Transverse colon (tissue), 4 donors: Measurements from ENCODE around the gene RTP2. TPM values are rescaled to one million over a fixed set of nuclear protein-coding genes. Genes with fewer than 3 reads are reported as not detected.
"Not testable (repeated sequence)": the region's sequence is repeated elsewhere in the genome, so short reads cannot be mapped to it uniquely, and the experiment has no call there.

ENCODE experiments used
- DNase-seq: peaks from one replicate; pipeline ENCODE4 v3.0.0-alpha.2; 2019
- H3K27ac ChIP-seq, 4 donors: fragments of 200-600 bp; sonication (generic); 2 replicates each; pipeline ENCODE4 v1.5.1; 2016 to 2018; ENCODE audit warnings: inconsistent platforms in 4 of 4
- H3K27me3 ChIP-seq: fragments of 200-600 bp; sonication (generic); 2 replicates; pipeline ENCODE4 v1.5.1; 2017; ENCODE audit warnings: inconsistent platforms
- H3K36me3 ChIP-seq, 4 donors: fragments of 200-600 bp; sonication (generic); 2 replicates each; pipeline ENCODE4 v1.5.1; 2017 to 2019; ENCODE audit warnings: inconsistent platforms in 4 of 4
- H3K4me1 ChIP-seq, 4 donors: fragments of 200-600 bp; sonication (generic); 2 replicates each; pipeline ENCODE4 v1.5.1; 2017 to 2020; ENCODE audit warnings: inconsistent platforms in 4 of 4
- H3K4me3 ChIP-seq, 4 donors: fragments of 200-600 bp; sonication (generic); 1 replicate in 1 of 4; 2 replicates in 3 of 4; pipeline versions ENCODE4 v1.5.1 to v1.6.1; 2017 to 2019; ENCODE audit warnings: inconsistent platforms in 4 of 4
- H3K9me3 ChIP-seq, 2 donors: fragments of 200-600 bp; sonication (generic); 2 replicates each; pipeline ENCODE4 v1.5.1; 2017 to 2019; ENCODE audit warnings: inconsistent platforms in 2 of 2
- CTCF ChIP-seq, 5 experiments: fragments of 200-600 bp in 3 of 5; fragments of 450-650 bp in 2 of 5; sonication (generic) in 3 of 5; IDR thresholded peaks; 1 replicate in 2 of 5; 2 replicates in 3 of 5; pipeline ENCODE4 v1.5.1; 2016 to 2017; ENCODE audit warnings: antibody characterized with exemption in 5 of 5, inconsistent platforms in 3 of 5, mild to moderate bottlenecking in 2 of 5, moderate library complexity in 1 of 5
- EP300 ChIP-seq: sonication (generic); formaldehyde crosslinking; IDR thresholded peaks from one replicate; pipeline ENCODE4 v1.6.1; 2017; ENCODE audit warnings: antibody characterized with exemption, low read depth
- POLR2AphosphoS5 ChIP-seq, 3 donors: sonication (generic); formaldehyde crosslinking; IDR thresholded peaks; one replicate each; pipeline ENCODE4 v1.6.1; 2016; ENCODE audit warnings: antibody characterized with exemption in 3 of 3
- WGBS, 2 donors: methylation state at CpG; one replicate each; pipeline ENCODE4 v1.1.5; 2018; ENCODE audit warnings: low coverage in 1 of 2; 5-methylcytosine and 5-hydroxymethylcytosine counted together
- in situ Hi-C, 4 donors: fragments of 200-750 bp; cut with MboI; loops; one replicate each; pipeline versions ENCODE4 v1.15.0 to v1.15.1; 2017; ENCODE audit warnings: low sequenced_read_pairs in 3 of 4, low pct_ligation_motif_present in 1 of 4, low pct_unique_long_range_greater_than_20kb in 1 of 4
- intact Hi-C: fragments of 100-400 bp; cut with DNase I; formaldehyde crosslinking; loops from one replicate; pipeline ENCODE4 v1.15.1; 2023; ENCODE audit warnings: low total_unique reads
- total RNA-seq, 4 donors: library from RNA; depleted of rRNA; stranded (reverse); fragments of >200 nt; gene quantifications; one replicate each; pipeline ENCODE4 v1.1.0, GENCODE V29; 2016

The RTP2 gene
- total RNA-seq, 4 donors from 2014 or later: not detected

GRCh38 chr3:187684444-187684843 lies 17.9 kb downstream of the RTP2 start:
- TF ChIP-seq CTCF (IDR thresholded peaks at IDR 0.05): no peak
- H3K36me3 ChIP-seq: no peaks in the 10 kb centered on the region
- H3K27ac ChIP-seq: no peak overlapping the region
- peaks cover 0 to under 1% (median 0%) of the 10 kb centered on the region in 4 donors for H3K4me1 ChIP-seq
- H3K9me3 ChIP-seq: peaks cover 0 to 8% of the 10 kb centered on the region in 2 donors
- in situ Hi-C loops (loop anchor here in 1 of 4 donors (10.0 kb wide), 1 partner anchor 460 kb away; no protein-coding TSS in a partner anchor), intact Hi-C loops (loop anchor here (5.0 kb wide), 1 partner anchor 462 kb away; no protein-coding TSS in a partner anchor)
- 80 to 94% methylated on average over 1 of the region's 1 CpG for WGBS, 2 donors
- H3K27me3 ChIP-seq: peaks cover 6% of the 10 kb centered on the region
- H3K4me3 ChIP-seq: no peak overlapping the region
- DNase-seq: no peak

- in situ Hi-C loops (loop anchor here in 1 of 4 donors (10.0 kb wide), 1 partner anchor 457 kb away; no protein-coding TSS in a partner anchor), intact Hi-C loops (loop anchor here (5.0 kb wide), 1 partner anchor 459 kb away; no protein-coding TSS in a partner anchor)
- not testable (repeated sequence) for H3K4me1 ChIP-seq
Measured at GRCh38 chr3:187681756-187682155, 20.6 kb downstream of the RTP2 start.

GRCh38 chr3:187679638-187680396 lies 22.5 kb downstream of the RTP2 start:
- no peaks in the 10 kb centered on the region for H3K36me3 ChIP-seq
- H3K4me1 ChIP-seq: peaks cover 0 to 4% (median 0%) of the 10 kb centered on the region in 4 donors
- H3K27me3 ChIP-seq: peaks cover 11% of the 10 kb centered on the region
- no peak overlapping the region for H3K4me3 ChIP-seq
- H3K9me3 ChIP-seq: no peaks in the 10 kb centered on the region
- no peak overlapping the region for H3K27ac ChIP-seq
- peak; percentile 90 to 94 (median 92) for TF ChIP-seq CTCF (IDR thresholded peaks at IDR 0.05)
- TF ChIP-seq EP300: no peak
- intact Hi-C loops (loop anchor here (1.0 to 5.0 kb wide), 2 partner anchors 361 to 458 kb away; no protein-coding TSS in a partner anchor), in situ Hi-C loops (loop anchor here (5.0 to 10.0 kb wide), 3 partner anchors 358 to 455 kb away; no protein-coding TSS in a partner anchor)
- 20 to 31% methylated on average over 6 to 7 of the region's 7 CpGs for WGBS, 2 donors
- peak; percentile 79 for DNase-seq

More at GRCh38 chr3:187681756-187682155, 20.6 kb downstream of the RTP2 start:
- not testable (repeated sequence) for H3K9me3 ChIP-seq, H3K36me3 ChIP-seq, H3K27ac ChIP-seq, DNase-seq, H3K4me3 ChIP-seq, H3K27me3 ChIP-seq
- 82% methylated on average over 11 of the region's 11 CpGs; no CpG with 5 or more reads in 1 of the 2 donors for WGBS, 2 donors

- H3K4me3 ChIP-seq: no peak overlapping the region
- intact Hi-C loops: loop anchor here (1.0 kb wide), 1 partner anchor 359 kb away; no protein-coding TSS in a partner anchor
- no peaks in the 10 kb centered on the region for H3K36me3 ChIP-seq
- no peak overlapping the region for H3K27ac ChIP-seq
- peaks cover 18% of the 10 kb centered on the region for H3K27me3 ChIP-seq
- DNase-seq: peak; percentile 13
- peaks cover 0 to 4% (median 0%) of the 10 kb centered on the region in 4 donors for H3K4me1 ChIP-seq
- in situ Hi-C loops: loop anchor here (5.0 to 10.0 kb wide), 3 partner anchors 356 to 454 kb away; no protein-coding TSS in a partner anchor
- TF ChIP-seq CTCF (IDR thresholded peaks at IDR 0.05) (peak in 4 of 5 experiments; percentile 36 to 56 (median 53)), EP300 (no peak), POLR2AphosphoS5 (IDR thresholded peaks at IDR 0.05) (no peak)
- no peaks in the 10 kb centered on the region for H3K9me3 ChIP-seq
- 25 to 26% methylated on average over 5 of the region's 5 CpGs for WGBS, 2 donors
Measured at GRCh38 chr3:187678726-187679268, 23.6 kb downstream of the RTP2 start.
